Right atrium auricular region (tissue), 2 donors: ENCODE data around the gene OTOS. TPM values are rescaled to one million over a fixed set of nuclear protein-coding genes. Genes with fewer than 3 reads are reported as not detected.
A peak's percentile ranks its signal among the peaks of the same experiment; 100 is the strongest.

Experiments
- DNase-seq: peaks from one replicate; pipeline ENCODE4 v3.0.0-alpha.2; 2019; ENCODE audit warnings: low spot score
- H3K27ac ChIP-seq, 2 donors: fragments of 200-600 bp; sonication (generic); 1 replicate in 1 of 2; 2 replicates in 1 of 2; pipeline ENCODE4 v1.5.1; 2016 to 2019
- H3K27me3 ChIP-seq, 2 donors: fragments of 200-600 bp; sonication (generic); one replicate each; pipeline versions ENCODE4 v1.5.1 to v1.6.0; 2017 to 2019
- H3K36me3 ChIP-seq: fragments of 200-600 bp; sonication (generic); one replicate; pipeline ENCODE4 v1.5.1; 2016
- H3K4me1 ChIP-seq, 2 donors: fragments of 200-600 bp; sonication (generic); one replicate each; pipeline versions ENCODE4 v1.5.1 to v1.6.0; 2017 to 2019
- H3K4me3 ChIP-seq, 2 donors: fragments of 200-600 bp; sonication (generic); 1 replicate in 1 of 2; 2 replicates in 1 of 2; pipeline ENCODE4 v1.5.1; 2017 to 2019; ENCODE audit warnings: mild to moderate bottlenecking in 1 of 2, moderate library complexity in 1 of 2
- H3K9me3 ChIP-seq, 2 donors: fragments of 200-600 bp; sonication (generic); one replicate each; pipeline ENCODE4 v1.5.1; 2019
- CTCF ChIP-seq, 2 donors: fragments of 200-600 bp; sonication (generic); IDR thresholded peaks; one replicate each; pipeline ENCODE4 v1.5.1; 2019; ENCODE audit warnings: antibody characterized with exemption in 2 of 2
- total RNA-seq, 2 donors: library from RNA; depleted of rRNA; stranded (reverse); fragments of >200 nt; gene quantifications; one replicate each; pipeline ENCODE4 v1.1.0, GENCODE V29; 2016

OTOS gene
- total RNA-seq, 2 donors from 2014 or later: not detected

GRCh38 chr2:240155048-240155744 lies 14.7 kb upstream of the OTOS start:
- H3K27ac ChIP-seq: no peak overlapping the region
- no peak for DNase-seq
- no peak for TF ChIP-seq CTCF (IDR thresholded peaks at IDR 0.05)
- H3K36me3 ChIP-seq: no peaks in the 10 kb centered on the region
- no peak overlapping the region for H3K4me3 ChIP-seq
- H3K27me3 ChIP-seq: no peaks in the 10 kb centered on the region
- H3K9me3 ChIP-seq: no peaks in the 10 kb centered on the region
- no peaks in the 10 kb centered on the region for H3K4me1 ChIP-seq

GRCh38 chr2:240154606-240155005 lies 14.1 kb upstream of the OTOS start:
- no peak for DNase-seq

GRCh38 chr2:240153418-240153817 lies 13.0 kb upstream of the OTOS start:
- no peak overlapping the region for H3K27ac ChIP-seq
- no peaks in the 10 kb centered on the region for H3K27me3 ChIP-seq
- no peak overlapping the region for H3K4me3 ChIP-seq
- DNase-seq: no peak
- H3K36me3 ChIP-seq: no peaks in the 10 kb centered on the region
- H3K9me3 ChIP-seq: no peaks in the 10 kb centered on the region
- TF ChIP-seq CTCF (IDR thresholded peaks at IDR 0.05): no peak
- H3K4me1 ChIP-seq: no peaks in the 10 kb centered on the region

More at GRCh38 chr2:240154606-240155005, 14.1 kb upstream of the OTOS start:
- Histone ChIP-seq H3K27ac (no peak overlapping the region), H3K4me3 (no peak overlapping the region), H3K36me3 (no peaks in the 10 kb centered on the region), H3K27me3 (no peaks in the 10 kb centered on the region), H3K4me1 (no peaks in the 10 kb centered on the region), H3K9me3 (no peaks in the 10 kb centered on the region)
- TF ChIP-seq CTCF (IDR thresholded peaks at IDR 0.05): no peak

- Histone ChIP-seq H3K9me3 (no peaks in the 10 kb centered on the region), H3K27ac (no peak overlapping the region), H3K36me3 (no peaks in the 10 kb centered on the region), H3K27me3 (no peaks in the 10 kb centered on the region), H3K4me3 (no peak overlapping the region), H3K4me1 (no peaks in the 10 kb centered on the region)
- no peak for TF ChIP-seq CTCF (IDR thresholded peaks at IDR 0.05)
- DNase-seq: no peak
Measured at GRCh38 chr2:240151477-240152031, 11.1 kb upstream of the OTOS start.

GRCh38 chr2:240149943-240150784 lies 9.7 kb upstream of the OTOS start:
- no peak for DNase-seq
- H3K9me3 ChIP-seq: no peaks in the 10 kb centered on the region
- H3K4me3 ChIP-seq: no peak overlapping the region
- H3K27ac ChIP-seq: no peak overlapping the region
- no peaks in the 10 kb centered on the region for H3K4me1 ChIP-seq
- peak; percentile 51 to 70 for TF ChIP-seq CTCF (IDR thresholded peaks at IDR 0.05)
- no peaks in the 10 kb centered on the region for H3K27me3 ChIP-seq
- H3K36me3 ChIP-seq: no peaks in the 10 kb centered on the region
